ENCODE results near the gene ERRFI1. TPM values are rescaled to one million over a fixed set of nuclear protein-coding genes. Genes with fewer than 3 reads are reported as not detected.

The ERRFI1 gene
- total and polyA plus RNA-seq, 10 of the 15 experiments (the other 5 are each of a cell fraction or from before 2014, with no cell fraction given) = 0.90 to 6.5 (median 3.1) TPM

GRCh38 chr1:8025061-8025670 lies 943 bp downstream of the ERRFI1 start (continued):
- TF ChIP-seq CEBPZ (IDR thresholded peaks at IDR 0.05; ENCODE audit: low read depth, low read length) (no peak), SMARCA5 (IDR thresholded peaks at IDR 0.05) (no peak), CHD4 (IDR thresholded peaks at IDR 0.05) (no peak), SKIL (IDR thresholded peaks at IDR 0.05; ENCODE audit: low read depth, poor library complexity, severe bottlenecking) (no peak), ZZZ3 (IDR thresholded peaks at IDR 0.05; ENCODE audit: control insufficient read depth, insufficient read length, low read depth) (no peak), TCF3 (IDR thresholded peaks at IDR 0.05; ENCODE audit: borderline replicate concordance, insufficient read depth, low read depth, low read length) (no peak), YY1 (IDR thresholded peaks at IDR 0.05; ENCODE audit: low read depth, low read length) (no peak)

All from GM12878 (cell line).